Measurements from ENCODE around the gene ZCCHC7.

Gene ZCCHC7

GRCh38 chr9:37343724-37344123 lies 223.3 kb downstream of the ZCCHC7 start:
- H3K18ac ChIP-seq (ENCODE audit: low read length) = no peak overlapping the region
- no peaks in the 10 kb centered on the region for H3K79me1 ChIP-seq (ENCODE audit: low read length)
- no peak overlapping the region for H2BK12ac ChIP-seq (ENCODE audit: low read length)
- no peaks in the 10 kb centered on the region for H3K79me2 ChIP-seq (ENCODE audit: control insufficient read depth, insufficient read depth, low read length, poor library complexity)
- no peak overlapping the region for H3K14ac ChIP-seq (ENCODE audit: low read length)
- no peak overlapping the region for H2AFZ ChIP-seq (ENCODE audit: insufficient read depth, low read length, poor library complexity)
- H3K4ac ChIP-seq (ENCODE audit: low read depth, low read length) = no peak overlapping the region
- H4K12ac ChIP-seq (ENCODE audit: low read depth, low read length) = no peak overlapping the region
- H2AK5ac ChIP-seq (ENCODE audit: low read length) = no peak overlapping the region
- H3K4me1 ChIP-seq (ENCODE audit: control insufficient read depth in 1 of 2, insufficient read depth in 2 of 2, low read length in 2 of 2) = no peaks in the 10 kb centered on the region
- H3K4me2 ChIP-seq (ENCODE audit: low read length) = no peak overlapping the region
- H4K91ac ChIP-seq (ENCODE audit: low read depth, low read length) = no peak overlapping the region
- no peak overlapping the region for H3K9ac ChIP-seq (ENCODE audit: low read length)
- no peaks in the 10 kb centered on the region for H3K36me3 ChIP-seq (ENCODE audit: control insufficient read depth in 1 of 2, insufficient read depth in 2 of 2, low read length in 2 of 2)
- H3K23ac ChIP-seq (ENCODE audit: low read length) = no peak overlapping the region
- H3K4me3 ChIP-seq (ENCODE audit: low read depth, low read length) = no peak overlapping the region
- no peaks in the 10 kb centered on the region for H3K27me3 ChIP-seq (ENCODE audit: insufficient read depth, low read length)
- WGBS (ENCODE audit: extremely low coverage, insufficient coverage, insufficient read length) = no CpG with 5 or more reads among the region's 1 CpG
- no peak overlapping the region for H2BK120ac ChIP-seq (ENCODE audit: insufficient read depth, low read length, poor library complexity)
- DNase-seq = no peak
- H2BK5ac ChIP-seq (ENCODE audit: low read depth, low read length, poor library complexity) = no peak overlapping the region
- H4K8ac ChIP-seq (ENCODE audit: low read depth, low read length) = no peak overlapping the region
- no peak overlapping the region for H3K27ac ChIP-seq (ENCODE audit: low read depth, low read length)
- no peaks in the 10 kb centered on the region for H3K9me3 ChIP-seq (ENCODE audit: insufficient read depth, low read depth, low read length)

- no peak overlapping the region for H3K18ac ChIP-seq (ENCODE audit: low read length)
- DNase-seq = no peak
- no peak overlapping the region for H2AFZ ChIP-seq (ENCODE audit: insufficient read depth, low read length, poor library complexity)
- no peak overlapping the region for H2BK5ac ChIP-seq (ENCODE audit: low read depth, low read length, poor library complexity)
- no peak overlapping the region for H3K27ac ChIP-seq (ENCODE audit: low read depth, low read length)
- no peak overlapping the region for H2AK5ac ChIP-seq (ENCODE audit: low read length)
- H4K12ac ChIP-seq (ENCODE audit: low read depth, low read length) = no peak overlapping the region
- no peak overlapping the region for H4K8ac ChIP-seq (ENCODE audit: low read depth, low read length)
- no peaks in the 10 kb centered on the region for H3K27me3 ChIP-seq (ENCODE audit: insufficient read depth, low read length)
- no peak overlapping the region for H3K9ac ChIP-seq (ENCODE audit: low read length)
- WGBS (ENCODE audit: extremely low coverage, insufficient coverage, insufficient read length) = no CpG with 5 or more reads among the region's 3 CpGs
- no peak overlapping the region for H3K23ac ChIP-seq (ENCODE audit: low read length)
- no peaks in the 10 kb centered on the region for H3K79me1 ChIP-seq (ENCODE audit: low read length)
- no peak overlapping the region for H2BK12ac ChIP-seq (ENCODE audit: low read length)
- H3K14ac ChIP-seq (ENCODE audit: low read length) = no peak overlapping the region
- no peaks in the 10 kb centered on the region for H3K79me2 ChIP-seq (ENCODE audit: control insufficient read depth, insufficient read depth, low read length, poor library complexity)
- no peak overlapping the region for H3K4me3 ChIP-seq (ENCODE audit: low read depth, low read length)
- no peak overlapping the region for H3K4ac ChIP-seq (ENCODE audit: low read depth, low read length)
- H4K91ac ChIP-seq (ENCODE audit: low read depth, low read length) = no peak overlapping the region
- H3K4me1 ChIP-seq (ENCODE audit: control insufficient read depth in 1 of 2, insufficient read depth in 2 of 2, low read length in 2 of 2) = no peaks in the 10 kb centered on the region
- H3K9me3 ChIP-seq (ENCODE audit: insufficient read depth, low read depth, low read length) = no peaks in the 10 kb centered on the region
- no peak overlapping the region for H2BK120ac ChIP-seq (ENCODE audit: insufficient read depth, low read length, poor library complexity)
- H3K36me3 ChIP-seq (ENCODE audit: control insufficient read depth in 1 of 2, insufficient read depth in 2 of 2, low read length in 2 of 2) = no peaks in the 10 kb centered on the region
- H3K4me2 ChIP-seq (ENCODE audit: low read length) = no peak overlapping the region
Measured at GRCh38 chr9:37345038-37345437, 224.7 kb downstream of the ZCCHC7 start.

GRCh38 chr9:37348917-37349316 lies 228.5 kb downstream of the ZCCHC7 start:
- no peaks in the 10 kb centered on the region for H3K79me2 ChIP-seq (ENCODE audit: control insufficient read depth, insufficient read depth, low read length, poor library complexity)
- H3K14ac ChIP-seq (ENCODE audit: low read length) = no peak overlapping the region
- H2AK5ac ChIP-seq (ENCODE audit: low read length) = no peak overlapping the region
- no peak overlapping the region for H4K91ac ChIP-seq (ENCODE audit: low read depth, low read length)
- H3K36me3 ChIP-seq (ENCODE audit: control insufficient read depth in 1 of 2, insufficient read depth in 2 of 2, low read length in 2 of 2) = no peaks in the 10 kb centered on the region
- H4K12ac ChIP-seq (ENCODE audit: low read depth, low read length) = no peak overlapping the region
- H3K4me2 ChIP-seq (ENCODE audit: low read length) = no peak overlapping the region
- no peak overlapping the region for H4K8ac ChIP-seq (ENCODE audit: low read depth, low read length)
- no peak overlapping the region for H3K4ac ChIP-seq (ENCODE audit: low read depth, low read length)
- no peak for DNase-seq
- H3K4me1 ChIP-seq (ENCODE audit: control insufficient read depth in 1 of 2, insufficient read depth in 2 of 2, low read length in 2 of 2) = no peaks in the 10 kb centered on the region
- no peak overlapping the region for H2BK12ac ChIP-seq (ENCODE audit: low read length)
- no peak overlapping the region for H3K4me3 ChIP-seq (ENCODE audit: low read depth, low read length)
- no peaks in the 10 kb centered on the region for H3K27me3 ChIP-seq (ENCODE audit: insufficient read depth, low read length)
- WGBS (ENCODE audit: extremely low coverage, insufficient coverage, insufficient read length) = no CpG with 5 or more reads among the region's 3 CpGs
- H3K9ac ChIP-seq (ENCODE audit: low read length) = no peak overlapping the region
- H2AFZ ChIP-seq (ENCODE audit: insufficient read depth, low read length, poor library complexity) = no peak overlapping the region
- no peak overlapping the region for H3K18ac ChIP-seq (ENCODE audit: low read length)
- H3K23ac ChIP-seq (ENCODE audit: low read length) = no peak overlapping the region
- H2BK120ac ChIP-seq (ENCODE audit: insufficient read depth, low read length, poor library complexity) = no peak overlapping the region
- no peak overlapping the region for H2BK5ac ChIP-seq (ENCODE audit: low read depth, low read length, poor library complexity)
- no peak overlapping the region for H3K27ac ChIP-seq (ENCODE audit: low read depth, low read length)
- H3K79me1 ChIP-seq (ENCODE audit: low read length) = no peaks in the 10 kb centered on the region
- H3K9me3 ChIP-seq (ENCODE audit: insufficient read depth, low read depth, low read length) = no peaks in the 10 kb centered on the region

GRCh38 chr9:37350486-37351190 lies 230.3 kb downstream of the ZCCHC7 start:
- Histone ChIP-seq H3K18ac (ENCODE audit: low read length) (no peak overlapping the region), H3K9me3 (ENCODE audit: insufficient read depth, low read depth, low read length) (no peaks in the 10 kb centered on the region), H3K4me3 (ENCODE audit: low read depth, low read length) (no peak overlapping the region), H3K9ac (ENCODE audit: low read length) (no peak overlapping the region), H3K36me3 (ENCODE audit: control insufficient read depth in 1 of 2, insufficient read depth in 2 of 2, low read length in 2 of 2) (no peaks in the 10 kb centered on the region), H4K91ac (ENCODE audit: low read depth, low read length) (no peak overlapping the region), H4K8ac (ENCODE audit: low read depth, low read length) (no peak overlapping the region), H3K27me3 (ENCODE audit: insufficient read depth, low read length) (no peaks in the 10 kb centered on the region), H2BK120ac (ENCODE audit: insufficient read depth, low read length, poor library complexity) (no peak overlapping the region), H4K12ac (ENCODE audit: low read depth, low read length) (no peak overlapping the region), H3K79me1 (ENCODE audit: low read length) (no peaks in the 10 kb centered on the region), H3K4ac (ENCODE audit: low read depth, low read length) (no peak overlapping the region), H3K4me2 (ENCODE audit: low read length) (no peak overlapping the region), H3K27ac (ENCODE audit: low read depth, low read length) (no peak overlapping the region), H3K23ac (ENCODE audit: low read length) (no peak overlapping the region), H2BK5ac (ENCODE audit: low read depth, low read length, poor library complexity) (no peak overlapping the region), H3K14ac (ENCODE audit: low read length) (no peak overlapping the region), H2AFZ (ENCODE audit: insufficient read depth, low read length, poor library complexity) (no peak overlapping the region), H3K4me1 (ENCODE audit: control insufficient read depth in 1 of 2, insufficient read depth in 2 of 2, low read length in 2 of 2) (no peaks in the 10 kb centered on the region), H2BK12ac (ENCODE audit: low read length) (no peak overlapping the region), H3K79me2 (ENCODE audit: control insufficient read depth, insufficient read depth, low read length, poor library complexity) (no peaks in the 10 kb centered on the region), H2AK5ac (ENCODE audit: low read length) (no peak overlapping the region)
- no peak for DNase-seq
- no CpG with 5 or more reads among the region's 2 CpGs for WGBS (ENCODE audit: extremely low coverage, insufficient coverage, insufficient read length)

All from trophoblast cell (in vitro differentiated cells and primary cell).